Activated T-cell treated with anti-CD3 and anti-CD28 coated beads for 1 hour (primary cell): ENCODE measurements around the gene ADAMTS6.
"Not testable (repeated sequence)": the region's sequence is repeated elsewhere in the genome, so short reads cannot be mapped to it uniquely, and the experiment has no call there.

Experiments
- DNase-seq: peaks from one replicate; pipeline ENCODE4 v3.0.0-alpha.2; 2020; ENCODE audit warnings: low read depth

ADAMTS6 gene

GRCh38 chr5:65462139-65462705 lies 19.5 kb downstream of the ADAMTS6 start:
- DNase-seq, result no peak

GRCh38 chr5:65461490-65461889 lies 20.2 kb downstream of the ADAMTS6 start:
- no peak for DNase-seq

- no peak for DNase-seq
Observed at GRCh38 chr5:65459995-65460394, 21.7 kb downstream of the ADAMTS6 start.

GRCh38 chr5:65455064-65455463 lies 26.7 kb downstream of the ADAMTS6 start:
- DNase-seq, result no peak

- no peak for DNase-seq
Observed at GRCh38 chr5:65451436-65451835, 30.3 kb downstream of the ADAMTS6 start.

GRCh38 chr5:65446682-65447081 lies 35.0 kb downstream of the ADAMTS6 start:
- DNase-seq, result no peak

GRCh38 chr5:65441800-65442199 lies 39.9 kb downstream of the ADAMTS6 start:
- DNase-seq, result no peak

GRCh38 chr5:65440456-65440855 lies 41.3 kb downstream of the ADAMTS6 start:
- DNase-seq, result no peak

GRCh38 chr5:65434122-65434521 lies 47.6 kb downstream of the ADAMTS6 start:
- no peak for DNase-seq

GRCh38 chr5:65426656-65427055 lies 55.1 kb downstream of the ADAMTS6 start:
- no peak for DNase-seq

- DNase-seq, result no peak
Observed at GRCh38 chr5:65423623-65424022, 58.1 kb downstream of the ADAMTS6 start.

- no peak for DNase-seq
Observed at GRCh38 chr5:65418661-65419060, 63.1 kb downstream of the ADAMTS6 start.

- no peak for DNase-seq
Observed at GRCh38 chr5:65413822-65414221, 67.9 kb downstream of the ADAMTS6 start.

- DNase-seq, result no peak
Observed at GRCh38 chr5:65412842-65413241, 68.9 kb downstream of the ADAMTS6 start.

GRCh38 chr5:65411356-65411755 lies 70.4 kb downstream of the ADAMTS6 start:
- no peak for DNase-seq

- no peak for DNase-seq
Observed at GRCh38 chr5:65395526-65396155, 86.1 kb downstream of the ADAMTS6 start.

GRCh38 chr5:65394087-65394486 lies 87.6 kb downstream of the ADAMTS6 start:
- DNase-seq, result no peak

- DNase-seq, result no peak
Observed at GRCh38 chr5:65391591-65391990, 90.1 kb downstream of the ADAMTS6 start.

GRCh38 chr5:65390208-65390607 lies 91.5 kb downstream of the ADAMTS6 start:
- no peak for DNase-seq

GRCh38 chr5:65383859-65384258 lies 97.9 kb downstream of the ADAMTS6 start:
- no peak for DNase-seq

- no peak for DNase-seq
Observed at GRCh38 chr5:65382582-65382981, 99.1 kb downstream of the ADAMTS6 start.

- DNase-seq, result not testable (repeated sequence)
Observed at GRCh38 chr5:65370505-65370904, 111.2 kb downstream of the ADAMTS6 start.

- DNase-seq, result no peak
Observed at GRCh38 chr5:65366655-65367054, 115.1 kb downstream of the ADAMTS6 start.

- no peak for DNase-seq
Observed at GRCh38 chr5:65364907-65365306, 116.8 kb downstream of the ADAMTS6 start.
